ENCODE data around the gene CST6.

The CST6 gene, protein sequence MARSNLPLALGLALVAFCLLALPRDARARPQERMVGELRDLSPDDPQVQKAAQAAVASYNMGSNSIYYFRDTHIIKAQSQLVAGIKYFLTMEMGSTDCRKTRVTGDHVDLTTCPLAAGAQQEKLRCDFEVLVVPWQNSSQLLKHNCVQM

DNA sequence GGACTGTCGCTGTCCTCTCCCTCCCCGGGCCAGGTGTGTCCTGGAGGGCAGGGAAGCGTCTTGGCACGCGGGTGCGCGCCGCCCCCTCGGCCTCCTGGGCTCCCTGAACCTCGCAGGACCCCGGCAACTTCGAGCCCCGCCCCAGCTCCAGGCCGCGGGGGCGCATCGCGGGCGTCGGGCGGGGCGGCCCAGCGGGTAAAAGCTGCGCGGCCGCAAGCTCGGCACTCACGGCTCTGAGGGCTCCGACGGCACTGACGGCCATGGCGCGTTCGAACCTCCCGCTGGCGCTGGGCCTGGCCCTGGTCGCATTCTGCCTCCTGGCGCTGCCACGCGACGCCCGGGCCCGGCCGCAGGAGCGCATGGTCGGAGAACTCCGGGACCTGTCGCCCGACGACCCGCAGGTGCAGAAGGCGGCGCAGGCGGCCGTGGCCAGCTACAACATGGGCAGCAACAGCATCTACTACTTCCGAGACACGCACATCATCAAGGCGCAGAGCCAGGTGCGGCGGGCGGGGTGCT lies at the start of gene CST6:
CST6 (plus strand) TSS at position 224 of the 519 bp plus-strand sequence; CDS start at position 261, 37 bp downstream.
- in situ Hi-C loops (cut with MboI; ENCODE audit: low sequenced_read_pairs): no loop called here

DNA sequence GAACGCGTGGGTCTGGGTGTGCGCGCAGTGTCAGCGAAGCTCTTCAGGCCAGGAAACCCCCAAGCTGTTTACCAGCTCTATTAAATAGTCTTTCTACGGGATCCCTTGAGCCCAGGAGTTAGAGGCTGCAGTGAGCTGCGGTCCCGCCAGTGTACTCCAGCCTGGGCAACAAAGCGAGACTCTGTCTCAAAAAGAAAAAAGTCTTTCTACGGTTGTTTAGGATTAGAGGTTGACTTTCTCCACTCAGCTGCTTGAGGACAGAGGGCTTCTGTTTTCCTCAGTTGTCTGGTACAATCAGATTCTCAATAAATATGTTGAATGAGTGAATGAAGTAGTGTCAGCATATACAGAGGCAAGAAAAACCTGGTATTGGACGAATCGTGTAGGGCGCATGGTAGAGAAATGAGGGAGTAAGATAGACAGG lies 49.7 kb upstream of the CST6 start:
- in situ Hi-C loops (cut with MboI; ENCODE audit: low sequenced_read_pairs): no loop called here

DNA sequence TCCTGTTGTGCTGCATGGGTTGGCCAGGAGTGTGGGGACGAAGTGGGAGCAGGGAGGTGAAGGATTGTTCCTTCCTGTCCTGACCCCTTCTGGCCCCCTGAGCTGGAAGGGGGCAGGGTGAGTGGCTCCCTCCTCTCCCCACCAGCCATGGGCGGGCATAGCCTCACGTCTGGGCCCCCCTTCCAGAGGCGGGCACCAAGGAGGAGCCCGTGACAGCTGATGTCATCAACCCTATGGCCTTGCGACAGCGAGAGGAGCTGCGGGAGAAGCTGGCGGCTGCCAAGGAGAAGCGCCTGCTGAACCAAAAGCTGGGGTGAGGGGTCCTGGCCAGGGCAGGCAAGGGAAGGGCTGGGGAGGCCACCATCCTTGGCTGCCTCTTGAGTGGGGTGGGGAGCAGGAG lies 46.9 kb upstream of the CST6 start:
- in situ Hi-C loops (cut with MboI; ENCODE audit: low sequenced_read_pairs): no loop called here

DNA sequence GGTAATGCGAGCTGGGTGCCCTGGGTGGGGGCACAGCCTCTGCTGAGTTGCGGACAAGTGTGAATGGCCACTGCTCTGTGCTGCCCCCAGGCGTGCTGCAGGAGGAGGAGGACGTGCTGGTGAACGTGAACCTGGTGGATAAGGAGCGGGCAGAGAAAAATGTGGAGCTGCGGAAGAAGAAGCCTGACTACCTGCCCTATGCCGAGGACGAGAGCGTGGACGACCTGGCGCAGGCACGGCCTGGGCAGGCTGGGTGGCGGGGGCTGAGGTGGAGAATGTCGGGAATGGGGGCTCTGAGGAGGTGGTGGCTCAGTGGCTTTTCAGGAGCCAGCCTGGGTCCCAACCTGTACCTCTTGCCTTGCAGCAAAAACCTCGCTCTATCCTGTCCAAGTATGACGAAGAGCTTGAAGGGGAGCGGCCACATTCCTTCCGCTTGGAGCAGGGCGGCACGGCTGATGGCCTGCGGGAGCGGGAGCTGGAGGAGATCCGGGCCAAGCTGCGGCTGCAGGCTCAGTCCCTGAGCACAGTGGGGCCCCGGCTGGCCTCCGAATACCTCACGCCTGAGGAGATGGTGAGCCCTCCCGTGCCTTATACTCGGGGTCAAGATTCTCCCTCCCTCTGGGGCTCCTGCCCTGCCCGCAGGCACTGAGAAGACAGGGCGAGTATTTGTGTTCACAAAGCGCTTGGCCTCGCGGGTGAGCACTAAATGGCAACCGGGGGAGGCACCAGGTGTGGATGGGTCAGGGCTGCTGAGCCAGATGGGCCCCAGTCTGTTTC lies 45.6 kb upstream of the CST6 start:
- in situ Hi-C loops (cut with MboI; ENCODE audit: low sequenced_read_pairs): no loop called here

DNA sequence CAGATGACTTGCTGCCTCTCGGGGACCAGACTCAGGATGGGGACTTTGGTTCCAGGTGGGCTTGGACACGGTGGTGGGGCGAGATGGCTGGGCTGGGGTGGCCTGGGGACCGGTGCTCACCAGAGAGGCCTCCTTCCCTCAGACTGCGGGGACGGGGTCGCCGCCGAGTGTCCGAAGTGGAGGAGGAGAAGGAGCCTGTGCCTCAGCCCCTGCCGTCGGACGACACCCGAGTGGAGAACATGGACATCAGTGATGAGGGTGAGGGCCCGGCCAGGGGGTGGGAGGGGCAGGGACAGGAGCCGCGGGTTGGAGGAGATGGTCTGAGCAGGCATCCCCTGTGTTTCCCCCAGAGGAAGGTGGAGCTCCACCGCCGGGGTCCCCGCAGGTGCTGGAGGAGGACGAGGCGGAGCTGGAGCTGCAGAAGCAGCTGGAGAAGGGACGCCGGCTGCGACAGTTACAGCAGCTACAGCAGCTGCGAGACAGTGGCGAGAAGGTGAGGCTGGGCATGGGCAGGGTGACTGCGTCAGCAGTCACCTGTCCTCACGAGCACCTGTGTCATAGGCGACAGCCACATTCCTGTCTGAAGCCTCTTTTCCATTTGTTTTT lies 44.4 kb upstream of the CST6 start:
- in situ Hi-C loops (cut with MboI; ENCODE audit: low sequenced_read_pairs): no loop called here

DNA sequence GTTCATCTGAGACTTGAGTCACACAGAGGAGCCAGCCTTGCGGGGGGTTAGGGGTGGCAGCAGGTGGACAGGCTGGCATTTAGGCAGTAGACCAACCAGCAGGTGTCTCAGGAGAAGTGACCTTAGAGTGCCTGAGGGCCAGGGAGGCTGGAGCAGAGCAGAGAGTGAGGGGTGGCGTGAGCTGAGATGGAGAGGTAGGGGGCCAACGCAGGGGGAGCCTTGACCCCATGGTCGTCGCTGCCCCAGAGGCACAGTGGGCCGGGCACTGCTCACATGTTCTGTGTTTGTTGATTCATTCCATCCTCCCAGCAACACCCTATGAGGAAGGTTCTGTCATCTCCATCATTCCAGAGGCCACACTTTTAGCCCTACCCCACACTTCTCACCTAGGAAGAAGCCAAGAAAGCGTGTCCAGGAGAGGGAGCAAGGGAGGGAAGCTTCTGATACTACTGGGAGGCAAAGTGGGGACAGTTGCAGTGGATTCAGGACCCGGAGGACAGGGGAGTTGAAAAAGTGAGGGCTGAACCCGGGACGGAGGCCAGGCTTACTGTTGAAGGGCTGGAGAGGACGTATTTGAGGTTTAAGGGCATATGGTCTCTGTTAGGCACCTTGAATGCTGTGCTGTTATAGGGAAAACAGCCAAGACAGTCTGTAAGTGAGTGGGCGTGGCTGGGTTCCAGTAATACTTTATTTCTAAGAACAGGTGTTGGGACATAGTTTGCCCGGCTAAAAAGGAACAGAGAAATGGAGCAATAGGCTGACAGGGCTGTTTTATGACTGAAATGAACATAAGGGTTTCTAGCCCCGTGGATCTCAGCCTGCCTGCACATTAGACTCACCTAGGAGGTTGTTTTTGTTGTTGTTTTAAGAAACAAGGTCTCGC lies 43.0 kb upstream of the CST6 start:
- in situ Hi-C loops (cut with MboI; ENCODE audit: low sequenced_read_pairs): no loop called here

DNA sequence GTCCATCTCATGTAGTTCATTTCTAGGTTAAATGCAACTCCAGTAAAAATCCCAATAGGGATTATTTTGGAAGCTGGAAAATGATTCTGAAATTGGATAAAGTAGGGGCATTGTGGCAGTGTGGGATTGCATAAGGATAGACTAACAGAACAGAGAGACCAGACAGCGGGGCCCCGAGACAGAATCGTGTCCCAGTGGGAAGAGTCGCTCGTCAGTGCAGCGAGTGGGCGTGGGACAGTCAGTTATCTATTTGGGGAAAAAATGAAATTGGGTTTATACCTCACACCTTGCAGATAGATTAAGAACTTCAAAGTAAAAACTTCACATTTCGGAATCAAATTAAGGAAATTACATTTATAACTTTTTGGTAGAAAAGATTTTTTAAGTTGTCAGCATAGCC lies 39.7 kb upstream of the CST6 start:
- in situ Hi-C loops (cut with MboI; ENCODE audit: low sequenced_read_pairs): no loop called here

DNA sequence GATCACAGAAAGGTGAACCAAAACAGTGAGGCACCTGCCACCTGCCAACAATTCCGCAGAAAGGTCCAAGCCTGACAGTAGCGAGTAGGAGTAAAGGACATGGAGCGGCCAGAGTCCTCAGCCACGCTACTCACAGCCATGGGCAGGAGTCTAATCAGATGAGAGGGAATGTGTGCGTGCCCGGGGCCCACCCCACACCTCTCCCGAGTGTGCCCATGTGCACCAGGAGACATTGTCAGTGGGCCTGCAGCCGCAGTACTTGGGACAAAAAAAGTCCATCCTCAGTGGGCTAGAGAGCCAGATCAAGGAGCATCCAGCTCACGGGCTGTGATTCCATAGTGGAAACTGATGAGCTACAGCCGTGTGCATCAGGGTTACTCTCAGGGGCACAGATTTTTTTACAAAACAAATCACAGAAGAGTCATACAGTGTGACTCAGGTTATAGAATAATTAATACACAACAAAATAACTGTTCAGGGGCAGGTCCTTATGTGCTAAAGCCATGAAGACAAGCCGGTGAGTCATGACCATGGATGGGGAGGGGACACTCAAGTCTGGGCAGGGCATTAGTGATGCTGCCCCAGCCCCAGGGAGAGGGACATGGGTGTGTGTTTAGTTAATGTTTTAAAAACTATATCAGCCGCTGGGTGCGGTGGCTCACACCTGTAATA lies 38.2 kb upstream of the CST6 start:
- in situ Hi-C loops (cut with MboI; ENCODE audit: low sequenced_read_pairs): no loop called here

DNA sequence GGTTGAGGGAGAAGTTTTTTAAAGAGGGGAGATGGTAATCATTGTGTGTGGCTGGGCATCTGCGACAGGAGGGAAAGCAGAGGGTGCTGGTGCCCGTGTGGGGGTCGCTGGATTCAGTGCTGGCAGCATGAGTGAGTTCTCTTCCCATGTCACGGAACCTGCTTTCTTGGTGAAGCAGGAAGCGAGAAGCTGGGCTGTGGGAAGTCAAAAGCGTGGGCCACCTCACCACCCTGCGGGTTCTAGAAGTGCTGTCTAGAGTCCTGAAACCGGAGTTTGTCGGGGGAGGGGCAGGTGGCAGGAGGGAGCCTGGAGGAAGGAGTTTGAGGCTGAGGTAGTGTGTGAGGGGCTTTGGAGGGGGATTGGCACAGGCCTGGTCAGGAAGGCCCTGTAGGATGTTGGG lies 36.0 kb upstream of the CST6 start:
- in situ Hi-C loops (cut with MboI; ENCODE audit: low sequenced_read_pairs): no loop called here

DNA sequence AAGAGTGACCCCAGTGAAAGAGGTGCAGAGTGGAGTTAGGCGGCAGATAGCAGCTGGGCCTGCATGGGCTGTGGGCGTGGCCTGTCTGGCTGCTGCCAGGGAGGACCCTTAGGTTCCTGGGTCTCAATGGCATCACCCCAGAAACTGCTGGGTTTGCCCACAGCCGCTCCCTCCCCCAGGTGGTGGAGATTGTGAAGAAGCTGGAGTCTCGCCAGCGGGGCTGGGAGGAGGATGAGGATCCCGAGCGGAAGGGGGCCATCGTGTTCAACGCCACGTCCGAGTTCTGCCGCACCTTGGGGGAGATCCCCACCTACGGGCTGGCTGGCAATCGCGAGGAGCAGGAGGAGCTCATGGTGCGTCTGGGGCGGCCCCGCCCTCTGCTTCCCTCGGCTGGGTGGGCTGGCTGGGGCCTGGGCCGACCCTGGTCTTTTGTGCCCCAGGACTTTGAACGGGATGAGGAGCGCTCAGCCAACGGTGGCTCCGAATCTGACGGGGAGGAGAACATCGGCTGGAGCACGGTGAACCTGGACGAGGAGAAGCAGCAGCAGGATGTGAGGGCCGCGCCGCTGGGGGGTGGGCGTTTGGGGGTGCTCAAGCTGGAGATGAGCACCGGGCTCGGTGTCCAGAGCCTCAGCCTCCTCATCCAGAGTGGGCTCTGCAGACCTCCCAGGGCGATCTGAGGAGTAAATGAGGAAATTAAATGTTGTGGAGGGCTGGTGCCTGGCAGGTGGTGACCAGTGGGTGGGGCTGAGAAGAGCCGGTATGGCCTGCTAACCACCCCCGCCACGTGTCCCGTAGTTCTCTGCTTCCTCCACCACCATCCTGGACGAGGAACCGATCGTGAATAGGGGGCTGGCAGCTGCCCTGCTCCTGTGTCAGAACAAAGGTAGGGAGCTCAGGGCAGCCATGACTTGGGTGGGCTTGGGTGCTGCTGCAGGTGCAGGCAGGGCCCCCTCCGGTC lies 35.3 kb upstream of the CST6 start:
- in situ Hi-C loops (cut with MboI; ENCODE audit: low sequenced_read_pairs): no loop called here

DNA sequence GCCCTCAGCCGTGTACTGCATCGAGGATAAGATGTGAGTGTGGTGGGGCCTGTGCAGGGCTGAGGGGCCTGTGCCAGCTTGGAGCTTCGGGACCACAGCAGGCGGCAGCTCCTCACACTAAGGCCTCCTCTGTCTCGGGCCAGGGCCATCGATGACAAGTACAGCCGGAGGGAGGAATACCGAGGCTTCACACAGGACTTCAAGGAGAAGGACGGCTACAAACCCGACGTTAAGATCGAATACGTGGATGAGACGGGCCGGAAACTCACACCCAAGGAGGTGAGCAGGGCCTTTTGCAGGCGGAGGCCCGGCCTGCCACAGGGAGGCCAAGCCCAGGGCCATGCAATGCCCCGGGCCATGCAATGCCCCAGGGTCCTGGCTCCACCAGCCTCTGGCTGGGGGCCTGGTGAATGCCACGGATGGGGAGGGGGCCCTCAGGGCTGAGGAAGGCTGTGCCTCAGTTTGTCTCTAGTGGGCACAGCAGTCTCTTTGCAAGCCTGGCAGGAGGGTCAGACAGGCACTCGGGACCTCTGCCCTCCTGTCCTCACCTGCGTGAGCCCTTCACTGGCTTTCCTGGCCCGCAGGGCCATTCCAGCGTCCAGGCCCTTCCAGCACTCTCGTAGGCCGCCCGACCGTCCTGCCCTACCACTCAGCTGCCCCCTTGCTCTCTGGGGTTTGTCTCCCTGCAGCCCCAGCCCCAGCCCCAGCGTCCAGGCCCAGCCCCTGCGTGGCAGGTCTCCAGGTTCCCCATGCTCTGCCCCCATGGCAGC lies 34.0 kb upstream of the CST6 start:
- in situ Hi-C loops (cut with MboI; ENCODE audit: low sequenced_read_pairs): no loop called here

DNA sequence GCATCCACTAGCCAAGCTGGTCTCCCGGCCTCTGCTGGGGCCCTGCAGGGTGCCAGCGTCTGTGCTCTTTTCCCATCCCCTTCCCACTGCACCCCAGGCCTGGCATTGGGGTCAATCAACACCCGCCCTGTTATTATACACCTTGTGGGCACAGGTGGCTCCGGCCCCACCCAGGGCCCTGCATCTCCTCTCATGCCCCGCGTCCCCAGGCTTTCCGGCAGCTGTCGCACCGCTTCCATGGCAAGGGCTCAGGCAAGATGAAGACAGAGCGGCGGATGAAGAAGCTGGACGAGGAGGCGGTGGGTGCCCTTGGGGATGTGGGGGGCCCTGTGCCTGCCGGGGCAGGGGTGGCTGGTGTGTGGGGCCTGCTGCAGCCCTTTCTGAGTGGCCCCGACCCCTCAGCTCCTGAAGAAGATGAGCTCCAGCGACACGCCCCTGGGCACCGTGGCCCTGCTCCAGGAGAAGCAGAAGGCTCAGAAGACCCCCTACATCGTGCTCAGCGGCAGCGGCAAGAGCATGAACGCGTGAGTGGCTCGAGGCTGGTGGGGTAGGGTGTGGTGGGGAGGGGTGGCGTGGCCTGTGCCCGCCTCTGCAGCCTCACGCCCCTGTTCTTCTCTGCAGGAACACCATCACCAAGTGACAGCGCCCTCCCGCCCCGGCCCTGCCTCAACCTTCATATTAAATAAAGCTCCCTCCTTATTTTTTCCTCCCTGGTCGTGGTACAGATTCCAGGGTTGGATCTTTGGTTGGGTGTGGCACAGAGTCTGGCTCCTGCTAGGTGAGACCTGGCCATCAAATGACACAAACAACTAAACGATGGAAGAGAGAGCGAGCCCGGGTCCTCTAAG lies 33.2 kb upstream of the CST6 start:
- in situ Hi-C loops (cut with MboI; ENCODE audit: low sequenced_read_pairs): no loop called here

DNA sequence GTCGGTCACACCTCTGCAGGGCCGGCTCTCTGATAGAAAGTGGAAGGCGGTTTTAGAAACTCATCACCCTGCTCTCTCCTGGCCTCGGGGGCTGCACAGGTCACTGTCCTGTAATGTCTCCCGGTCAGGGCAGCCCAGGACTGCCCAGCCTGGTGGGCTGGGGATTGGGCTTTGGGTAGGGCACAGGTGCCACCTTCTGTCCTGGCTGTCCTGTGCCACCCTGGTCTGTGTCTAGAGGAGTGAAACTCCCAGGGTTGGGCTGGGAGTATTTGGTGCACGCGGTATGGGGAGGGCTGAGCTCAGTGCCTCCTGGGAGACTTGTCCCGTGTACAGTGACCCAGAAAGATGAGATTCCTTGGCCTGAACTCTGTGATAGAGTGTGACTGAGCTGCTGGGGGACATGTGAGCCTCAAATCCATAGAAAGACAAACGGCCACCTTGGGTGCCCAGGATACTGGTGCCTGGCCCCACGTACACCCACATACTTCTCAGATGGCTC lies 32.5 kb upstream of the CST6 start:
- in situ Hi-C loops (cut with MboI; ENCODE audit: low sequenced_read_pairs): no loop called here

DNA sequence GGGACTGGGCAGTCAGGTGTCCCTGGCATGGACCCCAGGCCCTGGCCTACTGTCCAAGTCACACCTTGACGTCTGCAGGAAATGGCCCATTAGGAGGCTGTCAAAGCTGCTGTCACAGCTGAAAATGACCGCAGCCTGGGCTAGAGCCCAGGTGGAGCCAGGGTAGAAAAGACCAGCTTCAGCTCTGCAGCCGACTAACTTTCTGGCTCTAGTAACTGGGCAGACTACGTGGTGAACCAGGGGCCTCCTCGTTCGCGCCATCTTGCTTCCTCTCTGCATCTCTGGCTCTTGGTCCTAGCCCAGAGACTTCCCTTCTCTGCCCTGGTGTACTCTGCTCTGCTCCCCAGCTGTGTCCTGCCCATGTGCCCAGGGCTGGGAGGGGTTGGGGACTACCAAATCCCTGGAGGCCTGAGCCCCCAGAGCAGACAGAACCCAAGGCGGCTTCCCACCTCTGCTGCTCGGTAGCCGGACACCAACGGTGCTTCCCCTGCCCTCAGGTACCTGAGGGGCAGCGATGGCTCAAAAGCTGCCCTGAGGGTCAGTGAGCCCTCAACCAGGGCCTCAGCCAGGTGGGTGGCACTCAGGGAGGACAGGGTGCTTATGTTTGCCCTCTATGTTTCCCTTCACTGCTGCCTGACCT lies 30.6 kb upstream of the CST6 start:
- in situ Hi-C loops (cut with MboI; ENCODE audit: low sequenced_read_pairs): no loop called here

DNA sequence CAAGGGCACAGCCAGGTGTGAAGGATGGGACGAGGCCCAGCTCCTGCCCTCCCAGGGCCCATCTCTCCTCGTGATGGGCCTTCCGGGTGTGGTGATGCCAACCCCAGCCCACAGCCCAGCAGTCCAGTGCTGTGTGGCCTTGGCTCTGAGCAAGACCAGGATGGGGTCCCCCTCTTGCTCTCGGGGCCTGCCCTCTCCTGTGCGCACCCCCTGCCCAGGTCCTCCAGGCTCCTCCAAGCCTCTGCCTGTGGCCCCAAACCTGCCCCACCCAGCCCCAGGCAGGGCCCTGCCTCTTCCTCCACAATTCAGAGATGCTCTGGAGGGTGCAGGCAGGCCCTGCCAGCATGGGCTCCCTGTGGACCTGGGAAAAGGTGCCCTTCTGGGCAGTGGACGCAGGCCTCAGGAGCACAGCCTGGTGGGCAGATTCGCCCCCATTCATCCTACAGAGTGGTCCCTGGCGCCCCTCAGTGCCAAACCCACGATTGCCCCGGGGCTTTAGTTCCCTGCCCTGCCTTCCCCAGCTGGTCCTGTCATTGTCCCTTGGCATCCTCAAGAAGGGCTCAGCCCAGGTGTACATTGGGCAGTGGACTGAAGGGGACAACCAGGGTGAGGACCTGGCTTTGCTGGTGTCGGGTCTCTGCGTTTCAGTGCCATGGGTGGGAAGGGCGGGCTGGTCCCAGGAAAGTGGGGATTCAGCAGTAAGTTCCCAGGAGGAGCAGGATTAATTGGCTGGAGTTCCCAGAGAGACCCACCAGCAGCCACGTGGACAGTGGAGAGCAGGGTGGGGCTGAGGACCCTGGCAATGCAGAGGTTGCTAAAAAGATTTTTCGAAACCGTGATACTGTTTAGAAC lies 29.6 kb upstream of the CST6 start:
- in situ Hi-C loops (cut with MboI; ENCODE audit: low sequenced_read_pairs): no loop called here

Measured in hTERT RPE-1 (cell line).